GM18520 (cell line): ENCODE results near the gene SLC2A10.

Experiments used
- ATAC-seq: cut with Tn5 transposase; IDR thresholded peaks from one replicate; pipeline ENCODE4 v1.9.1; 2021; ENCODE audit not compliant: unreplicated experiment

The SLC2A10 gene

DNA sequence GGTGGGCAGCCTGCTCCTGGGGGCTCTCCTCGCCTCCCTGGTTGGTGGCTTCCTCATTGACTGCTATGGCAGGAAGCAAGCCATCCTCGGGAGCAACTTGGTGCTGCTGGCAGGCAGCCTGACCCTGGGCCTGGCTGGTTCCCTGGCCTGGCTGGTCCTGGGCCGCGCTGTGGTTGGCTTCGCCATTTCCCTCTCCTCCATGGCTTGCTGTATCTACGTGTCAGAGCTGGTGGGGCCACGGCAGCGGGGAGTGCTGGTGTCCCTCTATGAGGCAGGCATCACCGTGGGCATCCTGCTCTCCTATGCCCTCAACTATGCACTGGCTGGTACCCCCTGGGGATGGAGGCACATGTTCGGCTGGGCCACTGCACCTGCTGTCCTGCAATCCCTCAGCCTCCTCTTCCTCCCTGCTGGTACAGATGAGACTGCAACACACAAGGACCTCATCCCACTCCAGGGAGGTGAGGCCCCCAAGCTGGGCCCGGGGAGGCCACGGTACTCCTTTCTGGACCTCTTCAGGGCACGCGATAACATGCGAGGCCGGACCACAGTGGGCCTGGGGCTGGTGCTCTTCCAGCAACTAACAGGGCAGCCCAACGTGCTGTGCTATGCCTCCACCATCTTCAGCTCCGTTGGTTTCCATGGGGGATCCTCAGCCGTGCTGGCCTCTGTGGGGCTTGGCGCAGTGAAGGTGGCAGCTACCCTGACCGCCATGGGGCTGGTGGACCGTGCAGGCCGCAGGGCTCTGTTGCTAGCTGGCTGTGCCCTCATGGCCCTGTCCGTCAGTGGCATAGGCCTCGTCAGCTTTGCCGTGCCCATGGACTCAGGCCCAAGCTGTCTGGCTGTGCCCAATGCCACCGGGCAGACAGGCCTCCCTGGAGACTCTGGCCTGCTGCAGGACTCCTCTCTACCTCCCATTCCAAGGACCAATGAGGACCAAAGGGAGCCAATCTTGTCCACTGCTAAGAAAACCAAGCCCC, 16.0 kb downstream of the SLC2A10 start:
- ATAC-seq: no peak

DNA sequence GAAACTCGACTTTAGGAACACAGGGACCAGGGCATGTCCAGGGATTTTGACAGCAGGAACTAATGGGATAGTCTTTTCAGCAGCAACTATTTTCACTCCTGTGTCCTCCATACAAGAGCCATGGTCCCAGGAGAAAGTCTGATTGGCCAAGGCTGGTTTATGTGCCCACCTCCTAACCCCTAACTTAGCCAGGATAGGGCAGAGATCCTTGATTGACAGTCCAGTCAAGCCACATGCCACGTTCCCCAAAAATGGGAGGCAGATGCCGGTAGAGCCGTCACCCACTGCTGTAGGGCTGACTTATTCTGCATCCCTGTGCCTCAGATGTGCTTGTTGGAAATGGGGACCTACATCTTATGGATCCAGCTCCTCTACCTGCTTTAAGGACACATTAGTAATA, 22.3 kb downstream of the SLC2A10 start:
- no peak for ATAC-seq

DNA sequence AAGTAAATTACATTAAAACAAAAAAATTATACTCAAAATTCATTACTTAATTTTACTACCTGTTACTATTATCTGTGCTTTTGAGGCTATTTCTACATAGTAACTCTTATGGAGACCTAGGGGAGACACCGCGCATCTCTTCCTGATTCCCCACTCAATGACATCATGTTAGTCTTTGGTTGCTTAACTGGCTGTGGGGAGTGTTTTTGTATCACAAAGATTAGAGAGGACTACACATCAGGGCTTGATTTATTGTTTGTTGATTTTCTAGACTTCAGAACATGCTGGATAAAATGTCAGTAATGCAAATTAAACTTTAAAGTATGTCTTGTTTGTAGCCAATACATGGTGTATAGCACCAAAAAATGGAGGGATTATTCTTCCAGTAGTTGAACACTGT, 26.0 kb downstream of the SLC2A10 start:
- ATAC-seq: no peak

DNA sequence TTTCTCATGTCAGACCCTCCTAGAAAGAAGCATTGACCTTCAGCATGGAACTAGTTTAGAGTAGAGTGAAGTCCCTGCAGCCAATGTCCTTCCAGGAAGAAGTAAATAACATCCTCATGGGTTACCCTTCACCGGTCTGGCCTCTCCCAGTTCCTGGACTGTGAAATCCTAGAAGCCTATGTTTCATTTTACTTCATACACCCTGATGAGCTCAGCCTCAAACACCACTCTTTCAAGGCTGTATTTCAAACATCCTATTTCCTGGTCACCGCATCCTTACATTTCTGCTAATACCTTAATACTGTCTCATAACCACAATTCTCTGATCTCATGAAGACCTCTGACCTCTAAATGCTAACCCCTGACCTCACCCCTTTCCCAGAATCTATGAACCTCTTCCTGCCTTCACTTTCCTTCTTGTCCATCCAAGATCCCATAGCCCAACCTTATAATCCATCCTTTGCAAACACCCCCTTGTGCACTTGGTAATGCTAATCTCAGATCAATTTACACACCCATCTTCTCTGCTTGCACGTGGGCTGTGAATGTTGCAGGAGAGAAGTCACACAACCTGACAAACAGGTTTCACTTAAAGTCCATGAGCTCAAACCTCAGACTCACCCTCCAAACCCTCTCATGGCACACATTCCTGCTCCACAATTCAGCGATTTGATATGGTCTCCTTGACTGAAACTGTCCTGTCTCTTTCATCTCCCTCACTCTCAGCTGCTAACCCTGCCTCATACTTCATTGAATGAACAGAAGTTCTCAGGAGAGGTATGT, 30.2 kb downstream of the SLC2A10 start:
- ATAC-seq: no peak

DNA sequence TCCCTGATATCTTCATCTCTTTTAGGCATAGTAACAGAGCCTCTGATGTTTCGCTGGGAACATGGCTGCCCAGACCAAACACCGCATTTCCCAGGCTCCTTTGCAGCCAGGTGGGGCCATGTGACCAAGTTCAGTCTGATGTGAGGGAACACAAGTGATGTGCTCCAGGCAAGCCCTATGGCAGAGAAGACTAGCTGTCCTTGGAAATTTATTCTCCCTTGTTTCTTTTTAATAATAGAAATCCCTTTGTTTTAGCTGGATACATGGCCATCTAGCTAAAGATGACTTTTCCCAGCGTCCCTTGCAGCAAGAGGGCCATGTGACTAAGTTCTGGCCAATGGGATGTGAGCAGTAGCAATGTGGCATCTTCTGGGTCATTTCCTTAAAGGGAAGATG, 30.8 kb downstream of the SLC2A10 start:
- ATAC-seq: no peak

DNA sequence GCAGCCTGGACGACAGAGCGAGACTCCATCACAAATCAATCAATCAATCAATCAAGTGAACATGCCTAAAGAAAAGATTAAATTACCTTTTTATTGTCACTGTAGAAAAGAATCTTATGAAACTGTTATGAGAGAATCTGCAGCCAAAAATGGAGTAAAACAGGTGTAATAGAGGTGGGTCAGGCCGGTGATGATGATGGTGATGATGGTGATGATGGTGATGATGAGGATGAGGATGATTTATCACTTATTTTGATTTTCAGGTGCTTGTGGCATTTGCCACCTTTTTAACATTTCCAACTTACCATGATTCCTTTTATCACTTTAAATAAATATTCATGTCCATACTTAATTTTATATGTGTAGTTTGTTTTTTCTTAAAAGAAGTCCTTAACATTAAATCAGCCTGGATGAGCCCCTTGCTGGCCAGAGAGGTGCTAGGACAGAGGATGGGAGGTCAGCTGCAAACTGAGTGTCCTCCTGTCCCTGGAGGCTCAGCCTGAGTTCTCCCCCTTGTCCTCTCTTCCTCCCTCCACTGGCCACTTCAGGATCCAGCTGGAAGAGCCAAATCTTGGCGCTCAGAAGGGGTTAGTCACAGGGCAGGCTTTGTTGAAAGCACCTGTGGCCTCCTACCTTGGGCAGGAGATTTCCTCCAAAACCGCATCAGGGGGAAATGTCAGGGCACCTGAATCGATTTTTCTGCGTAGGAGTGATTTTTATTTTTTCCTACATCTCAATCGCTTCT, 32.6 kb downstream of the SLC2A10 start:
- ATAC-seq: no peak

DNA sequence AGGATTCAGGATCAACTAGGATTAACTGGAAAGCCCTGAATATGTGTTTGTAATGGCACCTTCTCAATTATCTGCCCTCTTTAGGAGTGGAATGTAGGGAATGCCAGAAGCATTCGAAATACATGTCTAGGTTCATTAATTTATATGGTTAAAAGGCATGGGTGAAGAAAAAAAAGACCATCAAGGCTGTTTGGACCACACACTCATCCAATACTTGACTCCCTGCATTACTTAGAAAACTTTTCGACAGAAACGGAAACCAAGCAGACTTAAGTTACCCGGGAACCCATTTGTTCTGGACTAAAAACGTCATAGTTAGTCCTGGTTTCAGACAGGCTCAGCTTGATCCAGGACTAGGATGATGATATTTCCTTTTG, 33.2 kb downstream of the SLC2A10 start:
- ATAC-seq: no peak

DNA sequence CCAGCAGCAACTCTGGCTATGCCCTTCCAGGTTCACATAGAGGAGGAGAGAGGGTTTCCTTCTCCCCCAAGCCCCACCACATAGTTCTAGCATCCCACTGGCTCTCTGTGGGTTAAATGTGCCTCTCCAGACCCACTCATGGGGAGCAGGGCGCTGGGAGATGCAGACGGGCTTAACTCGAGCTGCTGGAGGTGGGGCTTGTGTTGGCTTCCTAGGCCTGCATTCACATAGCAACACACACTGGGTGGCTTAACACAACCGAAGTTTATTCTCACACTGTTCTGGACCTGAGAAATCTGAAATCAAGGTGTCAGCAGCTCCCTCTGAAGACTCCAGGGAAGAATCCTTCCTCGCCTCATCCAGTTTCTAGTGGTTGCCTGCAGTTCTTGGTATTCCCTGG, 33.6 kb downstream of the SLC2A10 start:
- ATAC-seq: no peak

DNA sequence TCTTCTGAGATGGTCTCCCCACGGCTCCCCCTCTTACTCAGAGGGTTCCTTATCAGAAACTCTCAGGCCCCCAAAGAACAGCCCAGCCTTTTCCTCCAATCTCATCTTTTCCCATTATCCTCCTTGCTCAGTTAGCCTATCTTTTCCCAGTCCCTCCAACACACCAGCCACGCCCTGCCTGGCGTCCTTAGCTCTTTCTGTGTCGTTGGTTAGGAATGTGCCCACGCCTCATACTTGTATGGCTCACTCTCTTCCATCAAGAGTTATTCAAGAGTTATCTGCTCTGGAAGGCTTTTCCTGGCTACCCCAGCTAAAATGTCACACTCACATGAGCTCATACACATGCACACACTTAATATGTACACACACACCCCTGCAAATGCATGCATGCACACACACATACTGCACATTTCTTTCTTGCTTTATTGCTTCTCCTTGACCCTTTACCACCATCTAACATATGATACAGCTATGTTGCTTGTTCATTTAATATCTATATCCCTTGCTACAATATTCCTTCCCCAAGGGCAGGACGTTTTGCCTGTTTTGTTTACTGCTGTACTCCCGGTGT, 37.6 kb downstream of the SLC2A10 start:
- ATAC-seq: no peak

DNA sequence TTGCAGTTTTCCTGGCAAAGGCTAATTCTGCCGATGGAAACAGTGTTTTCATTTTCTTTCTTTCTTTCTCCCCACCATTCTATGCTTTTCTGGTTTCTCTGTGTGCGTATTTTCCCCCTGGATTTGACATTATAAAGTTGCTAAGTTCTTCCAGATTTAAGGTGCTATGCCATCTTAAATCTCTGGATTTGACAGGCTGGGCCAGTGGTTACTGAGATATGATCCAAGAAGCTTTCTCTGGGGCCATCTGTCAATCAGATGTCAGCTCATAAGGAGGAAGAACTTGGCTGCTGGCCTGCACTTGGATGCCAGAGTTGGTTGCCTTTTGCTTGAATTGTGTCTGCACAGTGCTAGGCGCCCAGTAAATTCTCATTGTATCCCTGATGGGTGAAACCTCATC, 39.7 kb downstream of the SLC2A10 start:
- ATAC-seq: no peak

DNA sequence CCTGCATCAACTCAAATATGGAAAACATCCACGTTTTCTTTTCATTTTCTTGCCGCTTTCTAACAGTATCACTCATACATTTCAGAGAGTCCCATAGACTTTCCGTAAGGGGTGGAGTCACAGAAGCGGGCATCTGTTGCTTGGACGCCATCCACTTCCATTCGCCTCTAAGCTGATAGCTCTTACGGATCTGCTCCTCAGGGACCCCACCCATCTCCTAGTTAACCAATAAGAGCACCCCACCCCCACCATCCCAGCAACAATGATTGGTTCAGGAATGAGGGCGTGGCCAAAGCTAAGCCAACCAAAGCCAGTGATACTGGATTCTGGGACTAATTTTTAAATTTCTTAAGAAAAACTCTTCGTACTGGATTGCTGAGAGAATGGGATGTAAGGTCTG, 42.4 kb downstream of the SLC2A10 start:
- ATAC-seq: no peak

DNA sequence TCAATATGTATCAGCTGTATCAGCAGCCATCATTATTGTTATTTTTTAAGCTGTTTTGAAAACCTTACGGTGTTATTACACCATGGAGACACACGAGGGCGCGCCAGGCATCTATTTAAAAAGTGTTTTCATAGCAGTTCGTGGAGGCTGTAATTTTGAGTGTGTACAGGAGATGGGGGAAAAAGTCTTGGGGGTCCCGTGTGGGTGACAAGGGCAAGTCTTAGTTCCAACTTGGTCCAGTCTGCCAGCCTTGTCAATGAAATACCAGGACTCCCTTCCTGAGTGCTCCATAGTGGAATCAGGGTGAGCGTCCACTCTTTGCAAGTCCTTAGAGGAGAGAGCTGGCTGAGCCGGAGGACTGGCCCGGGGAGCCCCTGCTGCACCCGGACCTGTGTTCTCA, 43.3 kb downstream of the SLC2A10 start:
- no peak for ATAC-seq

DNA sequence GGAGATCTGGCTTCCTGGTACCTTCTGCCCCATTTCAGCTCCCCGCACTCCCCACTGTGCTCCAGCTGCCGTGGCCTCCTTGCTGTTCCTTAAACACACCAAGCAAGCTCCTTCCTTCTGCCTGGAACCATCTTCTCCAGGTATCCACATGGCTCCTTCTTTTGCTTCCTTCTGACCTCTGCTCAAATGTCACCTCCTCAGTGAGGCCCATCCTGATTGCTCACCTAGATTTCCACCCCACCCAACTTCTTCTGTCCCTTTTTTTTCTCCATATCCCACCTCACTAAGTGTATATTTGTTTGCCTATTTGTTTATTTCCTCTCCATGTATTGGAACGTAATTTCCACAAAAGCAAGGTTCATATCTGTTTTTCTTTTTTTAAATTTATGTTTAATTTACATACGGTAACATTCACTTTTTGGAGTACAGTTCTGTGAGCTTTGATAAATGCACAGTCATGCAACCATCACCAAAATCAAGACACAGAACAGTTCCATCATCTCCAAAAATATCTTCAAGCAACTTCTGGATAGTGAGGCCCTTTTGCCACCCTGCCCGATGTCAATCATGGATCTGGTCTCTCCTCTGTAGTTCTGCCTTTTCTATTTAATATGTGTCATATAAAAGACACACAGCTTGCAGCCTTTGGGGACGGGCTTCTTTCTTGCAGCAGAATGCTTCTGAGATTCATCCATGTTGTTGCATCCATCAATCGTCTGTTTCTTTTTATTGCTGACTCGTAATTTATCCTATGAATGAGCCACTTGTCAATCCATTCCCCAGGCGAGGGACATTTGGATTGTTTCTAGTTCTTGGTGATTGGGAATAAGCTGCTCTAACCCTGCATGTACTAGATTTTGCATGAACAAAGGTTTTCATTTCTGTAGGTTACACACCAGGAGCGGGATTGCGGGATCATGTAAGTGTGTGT, 46.3 kb downstream of the SLC2A10 start:
- no peak for ATAC-seq

DNA sequence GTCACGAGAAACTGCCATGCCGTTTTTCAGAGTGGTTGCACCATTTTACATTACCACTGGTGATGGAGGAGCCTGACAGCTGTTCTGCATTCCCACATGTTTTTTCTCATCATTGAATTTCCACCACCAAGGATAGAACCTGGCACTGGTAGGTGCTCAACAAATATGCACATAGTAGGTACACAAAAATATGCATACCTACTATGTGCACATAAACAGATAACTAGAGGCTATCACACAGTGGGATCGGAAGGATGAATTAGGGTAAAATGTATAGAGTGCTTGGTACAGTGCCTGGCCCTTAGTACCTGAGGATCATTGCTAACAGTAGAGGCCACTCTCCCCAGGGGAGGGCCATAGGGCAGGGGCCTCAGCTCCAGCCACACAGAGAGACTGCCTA, 47.0 kb downstream of the SLC2A10 start:
- ATAC-seq: no peak

DNA sequence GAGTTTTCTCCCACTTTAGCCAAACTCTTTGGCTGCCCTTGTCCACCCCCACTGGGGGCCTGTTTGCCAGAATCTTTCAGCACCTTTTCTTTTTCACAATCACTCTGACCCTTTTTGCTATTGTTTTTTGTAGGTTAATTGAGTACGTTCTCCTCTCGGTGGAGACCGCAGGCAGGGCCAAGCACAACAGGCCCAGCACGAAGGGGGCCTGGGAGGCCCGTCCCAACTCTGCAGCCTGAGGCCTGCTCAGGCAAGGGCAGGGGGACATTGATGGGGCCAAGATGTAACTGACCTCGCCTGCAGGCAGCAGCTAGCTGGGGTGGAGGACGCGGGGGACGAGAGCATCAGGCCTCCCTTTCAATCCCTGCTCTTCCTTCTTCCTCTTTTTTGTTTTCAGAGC, 47.7 kb downstream of the SLC2A10 start:
- no peak for ATAC-seq

DNA sequence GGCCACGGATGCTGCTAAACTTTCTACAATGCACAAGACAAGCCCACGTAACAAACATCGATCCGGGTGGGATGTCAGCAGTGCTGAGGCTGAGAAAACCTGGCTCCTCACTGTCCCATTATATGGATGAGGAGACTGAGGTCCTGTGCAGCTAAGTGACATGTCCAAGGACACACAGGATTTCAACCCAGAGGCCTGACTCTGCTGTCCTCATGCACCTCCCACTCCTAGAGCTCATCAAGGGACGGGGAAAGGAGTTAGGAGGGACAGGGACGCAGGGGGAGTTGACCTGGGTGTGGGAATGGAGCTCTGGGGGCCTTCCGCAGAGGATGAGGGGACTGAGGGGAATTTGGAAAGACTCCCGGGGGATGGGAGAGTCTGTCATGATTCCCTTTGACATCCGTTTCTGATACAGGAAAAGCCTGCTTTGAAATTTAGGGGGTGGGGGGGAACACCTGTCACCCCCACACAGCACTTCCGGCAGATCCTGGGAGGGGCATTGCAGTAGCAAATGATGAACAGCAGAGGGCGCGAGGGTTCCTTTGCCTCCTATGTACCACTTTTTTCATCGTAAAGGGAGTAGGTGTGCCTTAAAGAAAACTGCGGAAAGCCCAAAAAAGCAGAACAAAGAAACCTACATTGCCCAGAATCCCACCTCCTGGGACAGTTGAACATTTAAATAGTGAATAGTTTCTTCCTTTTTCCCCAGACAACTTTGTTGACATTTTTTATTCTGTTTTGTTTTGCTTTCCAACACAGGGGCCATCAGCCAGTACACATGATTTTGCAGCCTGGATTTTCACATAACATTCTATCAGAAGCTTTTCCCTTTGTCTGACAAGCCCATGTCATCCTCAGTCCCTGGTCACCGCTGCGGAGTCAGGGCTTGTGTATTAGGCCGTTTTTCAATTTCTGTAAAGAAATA, 48.6 kb downstream of the SLC2A10 start:
- ATAC-seq: no peak

DNA sequence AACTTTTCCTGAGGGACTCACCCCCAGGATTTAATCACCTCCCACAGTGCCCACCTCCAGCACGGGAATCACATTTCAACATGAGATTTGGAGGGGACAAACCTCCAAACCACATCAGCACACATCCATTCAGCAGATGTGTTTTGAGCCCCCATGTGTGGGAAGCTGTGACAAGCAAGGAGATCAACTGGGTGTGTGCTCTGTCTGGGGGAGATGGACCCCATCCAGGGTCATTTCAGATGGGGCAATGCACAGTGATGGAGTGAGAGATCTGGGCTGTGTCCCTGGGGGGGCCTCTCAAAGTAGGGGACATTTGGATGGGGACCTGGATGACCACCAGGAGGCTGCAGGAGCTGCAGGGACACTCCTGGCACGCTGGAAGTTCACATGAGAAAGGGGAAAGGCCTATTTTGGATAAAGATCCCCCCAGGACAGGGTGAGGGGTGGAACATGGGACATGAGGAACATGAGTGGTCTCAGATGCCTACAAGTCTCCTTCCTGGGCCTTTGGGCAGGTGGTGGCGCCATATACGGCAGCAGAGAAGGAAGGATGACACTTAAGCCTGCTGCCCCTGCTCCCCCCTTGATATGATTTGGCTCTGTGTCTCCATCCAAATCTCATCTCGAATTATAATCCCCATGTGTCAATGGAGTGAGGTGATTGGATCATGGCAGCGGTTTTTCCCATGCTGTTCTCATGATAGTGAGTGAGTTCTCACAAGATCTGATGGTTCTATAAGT, 49.6 kb downstream of the SLC2A10 start:
- no peak for ATAC-seq

DNA sequence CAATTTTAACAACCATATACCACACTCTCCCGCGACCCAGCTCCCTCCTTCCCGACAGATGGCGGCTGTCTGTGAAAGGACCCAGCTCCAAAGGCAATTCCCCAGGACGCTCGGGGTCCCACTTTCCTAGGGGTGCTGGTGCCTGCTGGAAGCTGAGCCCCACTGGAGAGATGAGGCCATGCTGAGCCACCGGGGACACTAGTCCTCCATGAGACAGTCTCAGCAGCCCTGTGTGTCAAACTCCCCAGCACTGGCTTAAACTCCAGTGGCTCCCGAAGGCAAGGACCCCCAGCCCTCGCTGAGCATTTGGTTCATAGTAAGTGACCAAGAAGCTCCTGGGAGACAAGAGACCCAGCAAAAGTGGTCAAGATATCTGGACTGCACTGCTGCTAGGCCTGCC, 52.1 kb downstream of the SLC2A10 start:
- no peak for ATAC-seq
